H1 (cell line): ENCODE results near the gene UTP14A. TPM values are rescaled to one million over a fixed set of nuclear protein-coding genes. Genes with fewer than 3 reads are reported as not detected.

Source experiments
- CTCF ChIA-PET: fragments of 300-600 bp; sonication (Branson Sonifier 250); formaldehyde crosslinking; loops from one replicate; lab custom pipeline; 2021; ENCODE audit not compliant: partially characterized antibody; lab: Charles Lee
- POLR2A ChIA-PET: fragments of 300-600 bp; sonication (Branson Sonifier 250); formaldehyde crosslinking; loops from one replicate; lab custom pipeline; 2021; ENCODE audit warnings: inconsistent platforms; ENCODE audit not compliant: partially characterized antibody; lab: Charles Lee
- DNase-seq, 2 experiments: peaks; one replicate each; pipeline versions ENCODE4 v3.0.0 to v3.0.0-alpha.2; 2010 to 2022; ENCODE audit warnings: low spot score in 2 of 2, low read depth in 1 of 2, mixed read lengths in 1 of 2
- FAIRE-seq: peaks from 2 replicates; lab custom pipeline; 2011; peaks lifted over from hg19 to GRCh38; lab: Jason Lieb, UNC
- H2AFZ ChIP-seq: 2 replicates; pipeline ENCODE4 v1.8.1; 2012; ENCODE audit warnings: low read length, inconsistent platforms
- H2AK5ac ChIP-seq: 2 replicates; pipeline ENCODE4 v1.6.1; 2013; ENCODE audit warnings: low read depth, low read length
- H2BK120ac ChIP-seq: replicated peaks from 2 replicates; pipeline ENCODE3; 2013; ENCODE audit warnings: low read depth, low read length, inconsistent platforms
- H2BK12ac ChIP-seq: 2 replicates; pipeline ENCODE4 v1.6.1; 2013; ENCODE audit warnings: low read depth, low read length
- H2BK15ac ChIP-seq: 2 replicates; pipeline ENCODE4 v1.6.1; 2013; ENCODE audit warnings: low read length
- H2BK20ac ChIP-seq: 2 replicates; pipeline ENCODE4 v1.6.1; 2013; ENCODE audit warnings: low read length
- H2BK5ac ChIP-seq: 2 replicates; pipeline ENCODE4 v1.6.1; 2013; ENCODE audit warnings: low read depth, low read length
- H3K14ac ChIP-seq: 2 replicates; pipeline ENCODE4 v1.6.1; 2013; ENCODE audit warnings: inconsistent platforms; ENCODE audit not compliant: insufficient read length
- H3K18ac ChIP-seq: 2 replicates; pipeline ENCODE4 v1.6.1; 2013; ENCODE audit warnings: low read length; ENCODE audit errors: extremely low read depth
- H3K23ac ChIP-seq: 2 replicates; pipeline ENCODE4 v1.6.1; 2013; ENCODE audit warnings: inconsistent platforms; ENCODE audit not compliant: insufficient read length
- H3K23me2 ChIP-seq: 2 replicates; pipeline ENCODE4 v1.6.1; 2013; ENCODE audit warnings: low read depth, low read length
- H3K27ac ChIP-seq: 2 replicates; pipeline ENCODE4 v1.6.1; 2011; ENCODE audit warnings: low read depth, low read length, inconsistent platforms
- H3K27me3 ChIP-seq, 4 experiments: replicated peaks in 1 of 4; 1 replicate in 1 of 4; 2 replicates in 3 of 4; pipeline versions ENCODE4 v1.6.1 to v1.8.1; 2011 to 2013; ENCODE audit warnings: low read length in 3 of 4, mild to moderate bottlenecking in 3 of 4, inconsistent platforms in 2 of 4, mixed read lengths in 2 of 4, moderate library complexity in 1 of 4; ENCODE audit not compliant: control insufficient read depth in 3 of 4, insufficient read depth in 3 of 4; ENCODE audit errors: extremely low read depth in 1 of 4
- H3K36me3 ChIP-seq, 4 experiments: 2 replicates each; pipeline versions ENCODE4 v1.6.1 to v1.8.1; 2011 to 2013; ENCODE audit warnings: mild to moderate bottlenecking in 4 of 4, low read length in 3 of 4, moderate library complexity in 2 of 4, control low read depth in 1 of 4, inconsistent platforms in 1 of 4; ENCODE audit not compliant: insufficient read depth in 4 of 4, control insufficient read depth in 2 of 4
- H3K4ac ChIP-seq: replicated peaks from 2 replicates; pipeline ENCODE3; 2013; ENCODE audit warnings: low read length, low read depth, mixed read lengths, inconsistent platforms; ENCODE audit not compliant: insufficient read length
- H3K4me1 ChIP-seq, 4 experiments: replicated peaks in 1 of 4; 1 replicate in 1 of 4; 2 replicates in 3 of 4; pipeline versions ENCODE4 v1.6.1 to v1.8.1; 2011 to 2013; ENCODE audit warnings: low read length in 3 of 4, inconsistent platforms in 2 of 4, mixed read lengths in 1 of 4; ENCODE audit not compliant: insufficient read depth in 4 of 4, control insufficient read depth in 3 of 4
- H3K4me2 ChIP-seq, 2 experiments: 2 replicates each; pipeline versions ENCODE4 v1.6.1 to v1.8.1; 2011 to 2013; ENCODE audit warnings: low read depth in 2 of 2, low read length in 2 of 2, control low read depth in 1 of 2, inconsistent platforms in 1 of 2, mild to moderate bottlenecking in 1 of 2; ENCODE audit not compliant: insufficient read depth in 1 of 2
- H3K4me3 ChIP-seq, 4 experiments: fragments of 200-600, 300-600 bp in 1 of 4; sonication (generic), shearing (Covaris generic), sonication (Bioruptor Twin) in 1 of 4; 2 replicates each; pipeline versions ENCODE4 v1.5.1 to v1.8.1; 2011 to 2016; ENCODE audit warnings: low read length in 4 of 4, low read depth in 3 of 4, control low read depth in 2 of 4, inconsistent platforms in 2 of 4, mild to moderate bottlenecking in 2 of 4, mixed read lengths in 1 of 4, moderate library complexity in 1 of 4; ENCODE audit not compliant: insufficient read depth in 2 of 4; ENCODE audit errors: extremely low read depth in 1 of 4
- H3K56ac ChIP-seq: replicated peaks from 2 replicates; pipeline ENCODE3; 2013; ENCODE audit warnings: low read depth, mild to moderate bottlenecking, mixed read lengths, low read length, inconsistent platforms; ENCODE audit not compliant: insufficient read length
- H3K79me1 ChIP-seq: 2 replicates; pipeline ENCODE4 v1.6.1; 2013; ENCODE audit warnings: low read depth, low read length, control low read depth
- H3K79me2 ChIP-seq, 2 experiments: 2 replicates each; pipeline versions ENCODE4 v1.6.1 to v1.8.1; 2012 to 2013; ENCODE audit warnings: low read length in 2 of 2, mild to moderate bottlenecking in 2 of 2, inconsistent platforms in 1 of 2; ENCODE audit not compliant: insufficient read depth in 2 of 2, control insufficient read depth in 1 of 2
- H3K9ac ChIP-seq, 4 experiments: replicated peaks in 1 of 4; 1 replicate in 1 of 4; 2 replicates in 3 of 4; pipeline versions ENCODE4 v1.6.1 to v1.8.1; 2011 to 2013; ENCODE audit warnings: low read depth in 3 of 4, low read length in 3 of 4, control low read depth in 2 of 4, mild to moderate bottlenecking in 2 of 4, moderate library complexity in 2 of 4, inconsistent platforms in 1 of 4; ENCODE audit errors: extremely low read depth in 1 of 4
- H3K9me3 ChIP-seq, 2 experiments: 2 replicates each; pipeline versions ENCODE4 v1.6.1 to v1.8.1; 2012 to 2013; ENCODE audit warnings: mild to moderate bottlenecking in 2 of 2, moderate library complexity in 2 of 2, control low read depth in 1 of 2, inconsistent platforms in 1 of 2, low read depth in 1 of 2, low read length in 1 of 2, mixed read lengths in 1 of 2; ENCODE audit not compliant: insufficient read depth in 2 of 2
- H4K20me1 ChIP-seq, 2 experiments: replicated peaks in 1 of 2; 2 replicates each; pipeline versions ENCODE3 to v1.8.1; 2011 to 2013; ENCODE audit warnings: inconsistent platforms in 2 of 2, low read length in 2 of 2, mild to moderate bottlenecking in 1 of 2; ENCODE audit not compliant: insufficient read depth in 2 of 2, control insufficient read depth in 1 of 2
- H4K5ac ChIP-seq: 2 replicates; pipeline ENCODE4 v1.6.1; 2013; ENCODE audit warnings: low read length, low read depth, mixed read lengths, inconsistent platforms; ENCODE audit not compliant: insufficient read length
- H4K8ac ChIP-seq: 2 replicates; pipeline ENCODE4 v1.8.0; 2013; ENCODE audit warnings: mild to moderate bottlenecking, moderate library complexity, low read length, inconsistent platforms; ENCODE audit not compliant: insufficient read depth; ENCODE audit errors: extremely low read depth
- H4K91ac ChIP-seq: replicated peaks from 2 replicates; pipeline ENCODE3; 2013; ENCODE audit warnings: low read length, mixed read lengths, inconsistent platforms; ENCODE audit not compliant: insufficient read length
- GTF2F1 ChIP-seq: IDR thresholded peaks from 2 replicates; pipeline ENCODE4 v1.6.1; 2012; ENCODE audit warnings: low read depth, low read length, improper control_type of control experiment, borderline replicate concordance
- JUN ChIP-seq: IDR thresholded peaks from 2 replicates; pipeline ENCODE4 v1.6.1; 2011; ENCODE audit warnings: low read depth, mild to moderate bottlenecking, improper control_type of control experiment, low read length
- KDM5A ChIP-seq: fragments of 200-600 bp; IDR thresholded peaks from 2 replicates; pipeline ENCODE4 v1.7.1; 2012; ENCODE audit warnings: mild to moderate bottlenecking, low read length, inconsistent platforms, mixed read lengths
- PHF8 ChIP-seq: fragments of 200-600 bp; sonication (generic); conservative IDR thresholded peaks from 2 replicates; pipeline ENCODE4 v1.7.1; 2012; ENCODE audit warnings: low read depth, mild to moderate bottlenecking, inconsistent platforms, low read length, moderate library complexity
- SP2 ChIP-seq: IDR thresholded peaks from 2 replicates; pipeline ENCODE4 v1.6.1; 2012; ENCODE audit warnings: mild to moderate bottlenecking, low read length, inconsistent platforms
- WGBS, 2 experiments: shearing (Covaris generic) in 1 of 2; methylation state at CpG; one replicate each; pipeline versions ENCODE4 v1.1.6 to v1.1.7; 2013 to 2015; ENCODE audit warnings: low lambda C conversion rate in 2 of 2, mixed read lengths in 2 of 2, inconsistent platforms in 1 of 2, low coverage in 1 of 2, missing lambda C conversion rate in 1 of 2; ENCODE audit not compliant: insufficient replicate concordance in 2 of 2, insufficient coverage in 1 of 2, insufficient read length in 1 of 2; ENCODE audit errors: extremely low coverage in 1 of 2, missing lambda C conversion rate in 1 of 2; 5-methylcytosine and 5-hydroxymethylcytosine counted together
- long read RNA-seq, 2 experiments: library from RNA in 1 of 2; library from capped mRNA in 1 of 2; stranded (forward); transcript quantifications; one replicate each; pipeline ENCODE4 v2.0.0, GENCODE V29; 2021; ENCODE audit warnings: inconsistent platforms in 1 of 2
- polyA minus RNA-seq, 3 experiments: library from RNA; depleted of rRNA, polyadenylated mRNA; stranded (reverse); fragments of >200 nt; gene quantifications; 1 replicate in 2 of 3; 2 replicates in 1 of 3; pipeline ENCODE4 v1.2.3, GENCODE V29; 2011
- polyA plus RNA-seq, 7 experiments: library from polyadenylated mRNA; depleted of rRNA in 3 of 7; stranded (reverse) in 5 of 7; unstranded in 2 of 7; fragments of >200 nt in 5 of 7; fragments of 200-250 nt in 2 of 7; gene quantifications; 1 replicate in 5 of 7; 2 replicates in 1 of 7; 4 replicates in 1 of 7; pipeline versions ENCODE4 v1.2.1 to v1.2.3, GENCODE V29; 2011 to 2013; ENCODE audit warnings: missing spikeins in 2 of 7, mixed read lengths in 2 of 7
- total RNA-seq: library from RNA; stranded (reverse); fragmentation: NEBNext Ultra II Directional; extraction: Animal tissue kit (Norgen Biotek cat#: 25700); gene quantifications from 2 replicates; pipeline ENCODE4 v1.2.1, GENCODE V29; 2021

Gene UTP14A, protein sequence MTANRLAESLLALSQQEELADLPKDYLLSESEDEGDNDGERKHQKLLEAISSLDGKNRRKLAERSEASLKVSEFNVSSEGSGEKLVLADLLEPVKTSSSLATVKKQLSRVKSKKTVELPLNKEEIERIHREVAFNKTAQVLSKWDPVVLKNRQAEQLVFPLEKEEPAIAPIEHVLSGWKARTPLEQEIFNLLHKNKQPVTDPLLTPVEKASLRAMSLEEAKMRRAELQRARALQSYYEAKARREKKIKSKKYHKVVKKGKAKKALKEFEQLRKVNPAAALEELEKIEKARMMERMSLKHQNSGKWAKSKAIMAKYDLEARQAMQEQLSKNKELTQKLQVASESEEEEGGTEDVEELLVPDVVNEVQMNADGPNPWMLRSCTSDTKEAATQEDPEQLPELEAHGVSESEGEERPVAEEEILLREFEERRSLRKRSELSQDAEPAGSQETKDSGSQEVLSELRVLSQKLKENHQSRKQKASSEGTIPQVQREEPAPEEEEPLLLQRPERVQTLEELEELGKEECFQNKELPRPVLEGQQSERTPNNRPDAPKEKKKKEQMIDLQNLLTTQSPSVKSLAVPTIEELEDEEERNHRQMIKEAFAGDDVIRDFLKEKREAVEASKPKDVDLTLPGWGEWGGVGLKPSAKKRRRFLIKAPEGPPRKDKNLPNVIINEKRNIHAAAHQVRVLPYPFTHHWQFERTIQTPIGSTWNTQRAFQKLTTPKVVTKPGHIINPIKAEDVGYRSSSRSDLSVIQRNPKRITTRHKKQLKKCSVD
- total RNA-seq (24.0 and 25.7 TPM in 2 replicates), polyA plus RNA-seq (2011; rRNA removed) (3.5 and 4.5 TPM in 2 replicates), polyA minus RNA-seq (2011; rRNA and poly(A)+ RNA removed) (5.5 and 7.8 TPM in 2 replicates)
- polyA plus RNA-seq (2011; cell fraction: cytosol; rRNA removed), result 10.6 TPM
- 7.8 TPM for polyA plus RNA-seq (2011; cell fraction: nucleus; rRNA removed)
- 17.3 to 24.6 TPM (median 19.5 TPM) in 4 replicates for polyA plus RNA-seq (2012, experiment 1 of 2)
- polyA plus RNA-seq (2012, experiment 2 of 2), result 3.3 TPM
- 20.7 TPM for polyA plus RNA-seq (2013, experiment 1 of 2)
- 18.6 TPM for polyA plus RNA-seq (2013, experiment 2 of 2)
- 8.4 TPM for polyA minus RNA-seq (2011; cell fraction: cytosol; rRNA and poly(A)+ RNA removed)
- 7.7 TPM for polyA minus RNA-seq (2011; cell fraction: nucleus; rRNA and poly(A)+ RNA removed)
- long read RNA-seq, experiment 1, partial matches to known transcripts, result 13 of 15 reads
- long read RNA-seq, experiment 1, other reads (novel, unspliced or antisense), result 1 of 15 reads
- long read RNA-seq, experiment 2, transcript UTP14A-201 (15 exons, 2,488 nt), result major isoform, 17 of 25 reads
- long read RNA-seq, experiment 2, partial matches to known transcripts, result 6 of 25 reads
- long read RNA-seq, experiment 2, other reads (novel, unspliced or antisense), result 2 of 25 reads

DNA sequence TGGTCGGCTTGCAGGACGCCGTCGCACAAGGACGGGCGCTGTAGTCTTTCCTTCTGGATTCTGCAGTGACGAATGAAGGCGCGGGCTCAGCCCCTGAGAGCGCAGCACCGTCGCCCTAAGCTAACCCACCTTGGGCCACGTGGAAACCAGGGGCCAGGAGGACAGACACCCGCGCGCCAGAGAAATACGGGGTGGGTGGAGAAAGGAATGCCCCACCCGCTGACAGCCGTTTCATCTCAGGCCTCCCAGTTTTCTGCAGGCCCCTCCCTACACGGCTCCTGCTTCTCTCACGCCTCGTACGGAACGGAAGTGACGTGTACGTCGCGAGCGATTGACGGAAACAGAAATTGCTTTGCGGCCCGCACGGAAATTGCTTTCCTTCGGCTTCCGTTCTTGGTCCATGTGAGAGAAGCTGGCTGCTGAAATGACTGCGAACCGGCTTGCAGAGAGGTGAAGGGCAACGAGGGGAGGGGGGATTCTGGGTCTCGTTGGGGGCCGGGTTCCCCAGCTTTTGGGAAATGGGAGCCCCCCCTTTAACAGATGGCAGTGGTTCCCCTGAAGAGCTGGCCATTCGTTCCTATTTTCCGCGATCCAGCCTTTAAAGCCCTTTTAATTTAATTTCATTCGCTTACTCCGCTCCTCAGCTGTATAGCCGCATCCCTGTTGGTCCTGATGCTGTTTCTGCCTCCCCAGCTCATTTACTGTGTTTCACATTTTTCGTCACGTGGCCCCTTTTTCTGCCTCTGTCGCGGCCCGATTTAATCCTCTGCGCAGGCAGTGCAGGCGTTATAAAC is at the start of gene UTP14A:
Gene UTP14A (plus strand): TSS at position 378 of the 794 bp plus-strand sequence. CDS start 47 bp downstream, at position 425.
- peak within 1 kb of the TSS; percentile 68 to 95 (median 80) for H3K4me3 ChIP-seq
- no peak for TF ChIP-seq GTF2F1
- no peak for TF ChIP-seq KDM5A
- TF ChIP-seq PHF8, result peak; percentile 53
- TF ChIP-seq JUN, result no peak
- TF ChIP-seq SP2, result no peak

More for the DNA sequence above, at the start of gene UTP14A:
- Histone ChIP-seq H3K36me3 (peaks cover 0 to 23% (median 15%) of the 10 kb centered on the region in 4 experiments; a peak in 7 of 8 replicates), H3K4me2 (peak within 1 kb of the TSS; percentile 78 to 79), H3K79me2 (peaks cover 0 to 12% of the 10 kb centered on the region in 2 experiments; a peak in 3 of 4 replicates), H4K20me1 (no peaks in the 10 kb centered on the region), H3K4ac (no peak within 1 kb of the TSS), H3K9me3 (no peaks in the 10 kb centered on the region), H2BK12ac (no peak within 1 kb of the TSS), H3K4me1 (no peaks in the 10 kb centered on the region), H4K8ac (peak within 1 kb of the TSS; percentile 81), H4K91ac (no peak within 1 kb of the TSS), H3K27ac (peak within 1 kb of the TSS; percentile 67; the same call in 1 of the 2 replicates), H3K56ac (no peak within 1 kb of the TSS), H2BK120ac (no peak within 1 kb of the TSS), H2BK15ac (no peak within 1 kb of the TSS), H3K23me2 (no peaks in the 10 kb centered on the region), H2BK5ac (no peak within 1 kb of the TSS; the same call in 1 of the 2 replicates), H2AK5ac (no peak within 1 kb of the TSS), H3K23ac (no peak within 1 kb of the TSS), H3K9ac (peak within 1 kb of the TSS; percentile 67 to 79 (median 73)), H3K79me1 (no peaks in the 10 kb centered on the region), H3K27me3 (no peaks in the 10 kb centered on the region), H3K14ac (no peak within 1 kb of the TSS), H3K18ac (no peak within 1 kb of the TSS; the same call in 1 of the 2 replicates), H2AFZ (no peak within 1 kb of the TSS), H2BK20ac (no peak within 1 kb of the TSS), H4K5ac (no peak within 1 kb of the TSS)
- ChIA-PET CTCF (interaction anchor here (1.0 to 1.9 kb wide), 5 partner anchors 17 to 300 kb away, joined by 3 to 5 read pairs (median 4); no protein-coding TSS in a partner anchor), POLR2A (interaction anchor here (1.1 to 2.4 kb wide), 10 partner anchors 14 to 62 kb away, joined by 3 to 13 read pairs (median 4); partner anchors contain the start of gene ZDHHC9)
- FAIRE-seq (peak; percentile 86), DNase-seq (peak; percentile 64 to 78)
- WGBS, 2 experiments, result 1% methylated on average over 39 of the region's 53 CpGs; no CpG with 5 or more reads in 1 of the 2 experiments
